Putamen (tissue), 1 donor: ENCODE results near the gene SLC25A23.
"Not testable (repeated sequence)": the region's sequence is repeated elsewhere in the genome, so short reads cannot be mapped to it uniquely, and the experiment has no call there.

Source experiments
- DNase-seq: peaks from one replicate; pipeline ENCODE4 v3.0.0-alpha.2; 2016; ENCODE audit warnings: low spot score

SLC25A23 gene

DNA sequence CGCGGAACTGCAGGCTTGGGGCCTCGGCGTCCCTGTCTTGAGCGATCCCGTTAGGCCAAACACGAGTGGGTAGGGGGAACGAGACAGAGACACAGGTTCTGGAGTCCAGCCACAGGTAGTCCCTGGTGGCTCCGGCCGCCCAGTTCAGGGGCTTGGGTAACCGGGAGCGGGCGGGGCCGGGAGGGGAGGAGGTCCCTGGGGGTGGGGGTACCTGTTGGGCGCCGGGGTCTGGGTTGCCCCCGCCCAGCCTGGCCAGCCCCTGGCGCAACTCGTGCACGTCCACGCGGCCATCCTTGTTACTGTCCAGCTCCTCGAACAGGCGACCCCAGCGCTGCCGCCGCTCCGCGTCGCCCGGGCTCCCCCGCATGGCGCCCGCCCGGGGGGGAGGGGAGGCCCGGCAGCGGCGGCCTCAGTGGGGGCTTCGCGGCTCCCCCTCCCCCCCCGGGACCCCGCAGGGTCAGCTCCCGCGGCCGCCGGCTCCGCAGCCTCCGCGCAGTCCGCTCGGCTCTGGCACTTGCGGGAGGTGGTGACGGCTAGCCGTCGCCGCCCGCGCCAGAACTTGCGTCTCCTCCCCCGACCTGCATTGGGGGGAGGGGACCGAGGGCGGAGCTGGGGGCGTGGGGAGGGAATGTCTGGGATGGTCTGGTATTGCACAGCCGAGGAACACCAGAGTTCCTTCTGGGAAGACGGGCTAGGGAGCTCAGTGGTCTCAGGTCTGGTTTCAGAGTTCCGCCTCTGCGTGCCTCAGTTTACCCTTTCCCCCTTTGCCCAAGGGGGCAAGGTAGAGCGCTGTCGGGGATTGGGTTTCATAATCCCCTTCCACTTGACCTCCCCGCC lies at the start of gene SLC25A23:
Gene SLC25A23, minus strand, starts transcription at position 531 of the 837 bp plus-strand sequence. Its CDS starts 164 bp downstream, at position 367.
- DNase-seq = peak; percentile 79

GRCh38 chr19:6508028-6508771 lies 48.6 kb upstream of the SLC25A23 start:
- DNase-seq = not testable (repeated sequence)

DNA sequence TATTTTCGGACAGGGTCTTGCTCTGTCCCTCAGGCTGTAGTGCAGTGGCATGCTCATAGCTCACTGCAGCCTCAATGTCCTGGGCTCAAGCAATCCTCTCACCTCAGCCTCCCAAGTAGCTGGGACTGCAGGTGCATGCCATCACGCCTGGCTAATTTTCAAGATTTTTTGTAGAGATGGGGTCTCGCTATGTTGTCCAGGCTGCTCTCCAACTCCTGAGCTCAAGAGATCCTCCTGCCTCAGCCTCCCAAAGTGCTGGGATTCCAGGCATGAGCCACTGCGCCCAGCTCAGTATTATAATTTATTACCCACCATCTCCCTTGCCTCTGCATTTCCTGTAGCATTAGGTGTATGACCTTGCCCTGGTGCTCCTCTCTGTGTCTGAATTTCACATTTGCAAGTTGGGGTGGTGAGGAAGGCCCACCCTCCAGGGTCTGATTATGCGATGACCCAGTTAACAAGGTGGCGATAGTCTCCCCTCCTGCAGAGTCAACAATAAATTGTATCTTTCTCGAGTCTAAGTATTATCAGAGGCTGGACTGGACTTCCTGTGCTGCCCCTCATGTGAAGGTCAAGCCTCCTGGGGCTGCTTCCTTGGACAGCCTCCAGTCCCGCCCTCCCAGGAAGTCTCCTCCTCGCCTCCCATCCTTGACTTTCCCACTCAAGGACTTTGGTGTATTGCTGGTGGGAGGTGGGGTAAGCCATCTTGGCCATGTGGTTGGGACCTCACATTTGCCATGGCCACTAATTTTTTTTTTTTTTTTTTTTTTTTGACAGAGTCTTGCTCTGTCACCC lies 44.0 kb upstream of the SLC25A23 start:
- DNase-seq = no peak

- DNase-seq = peak; percentile 91
These were observed 42.4 kb upstream of the SLC25A23 start, which contains the start of gene TUBB4A for GRCh38 chr19:6501740-6502648. TSS of gene TUBB4A (minus strand) at chr19:6502309. CDS start at chr19:6502212, 97 bp downstream.

DNA sequence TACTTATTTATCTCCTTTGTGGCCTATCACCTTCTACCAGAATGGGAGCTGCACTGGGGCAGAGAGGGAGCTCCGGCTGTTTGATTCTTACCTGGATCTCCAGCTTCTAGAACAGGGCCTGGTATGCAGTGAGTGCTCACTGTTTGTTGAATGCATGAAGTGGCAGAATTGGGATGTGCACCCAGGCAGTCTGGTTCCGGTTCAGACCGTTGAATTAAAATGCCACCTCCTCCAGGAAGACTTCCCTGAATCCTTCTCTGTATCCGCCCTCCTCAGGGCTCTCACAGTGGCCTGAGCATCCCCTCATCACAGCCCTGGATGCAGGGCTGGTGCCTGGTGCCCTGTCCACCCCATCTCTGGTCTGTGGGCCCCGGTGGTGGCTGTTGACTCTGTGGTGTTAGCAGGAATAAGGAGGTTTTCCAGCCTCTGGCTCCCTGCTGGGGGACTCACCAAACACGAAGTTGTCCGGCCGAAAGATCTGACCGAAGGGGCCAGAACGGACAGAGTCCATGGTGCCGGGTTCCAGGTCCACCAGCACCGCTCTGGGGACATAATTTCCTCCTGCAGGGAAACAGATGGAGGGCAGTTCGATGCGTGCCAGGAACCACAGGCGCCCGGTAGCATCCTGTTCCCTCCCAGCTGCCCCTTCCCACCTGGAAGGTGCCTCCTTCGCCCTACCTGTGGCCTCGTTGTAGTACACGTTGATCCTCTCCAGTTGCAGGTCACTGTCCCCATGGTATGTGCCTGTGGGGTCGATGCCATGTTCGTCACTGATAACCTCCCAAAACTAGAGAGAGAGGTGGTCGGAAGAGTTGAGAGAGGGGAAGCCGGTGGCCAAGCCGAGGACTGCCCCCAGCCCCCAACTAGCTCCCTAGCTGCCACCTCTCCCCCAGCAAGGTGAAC lies 41.5 kb upstream of the SLC25A23 start:
- DNase-seq = no peak

GRCh38 chr19:6499052-6499790 lies 39.6 kb upstream of the SLC25A23 start:
- DNase-seq = no peak

- DNase-seq = no peak
These were observed 38.9 kb upstream of the SLC25A23 start for GRCh38 chr19:6498294-6499036.

GRCh38 chr19:6495947-6496346 lies 36.4 kb upstream of the SLC25A23 start:
- DNase-seq = no peak

- DNase-seq = no peak
These were observed 34.9 kb upstream of the SLC25A23 start for GRCh38 chr19:6494438-6495036.

DNA sequence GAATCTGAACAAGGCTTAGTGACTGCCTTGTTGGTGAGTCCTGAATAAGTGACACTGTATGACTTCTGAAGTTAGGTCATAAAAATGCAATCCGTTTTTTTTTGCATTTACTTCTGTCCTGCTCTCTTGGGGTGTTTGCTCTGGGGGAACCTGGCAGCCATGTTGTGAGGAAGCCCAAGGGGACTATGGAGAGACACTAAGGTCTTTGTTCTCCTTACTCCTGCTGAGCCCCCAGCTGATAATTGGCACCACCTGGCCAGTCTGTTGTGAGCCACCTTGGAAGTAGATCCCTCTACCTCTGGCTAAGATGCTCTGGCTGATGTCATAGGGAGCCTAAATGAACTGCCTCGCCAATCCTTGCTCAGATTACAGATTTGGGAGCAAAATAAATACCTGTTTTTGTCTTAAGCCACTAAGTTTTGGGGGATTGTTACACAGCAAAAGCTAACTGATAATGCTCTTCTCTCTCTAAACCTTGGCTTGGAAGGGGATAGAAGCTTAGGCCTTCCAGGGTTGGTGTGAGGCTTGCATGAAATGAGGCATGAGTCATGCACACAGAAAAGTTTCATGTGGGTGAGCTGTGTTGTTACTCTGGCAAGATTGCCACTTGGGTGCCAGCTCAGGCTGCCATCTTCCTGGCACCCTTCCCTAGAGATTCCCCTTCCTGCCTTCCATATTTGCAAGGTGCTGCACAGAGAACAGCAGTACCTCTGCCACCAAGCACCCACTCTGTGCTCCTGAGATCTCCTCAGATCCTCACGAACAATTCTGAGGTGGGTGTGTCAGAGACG lies 32.4 kb upstream of the SLC25A23 start:
- peak; percentile 62 for DNase-seq

- DNase-seq = no peak
These were observed 30.5 kb upstream of the SLC25A23 start for GRCh38 chr19:6490134-6490533.

- peak; percentile 79 for DNase-seq
These were observed 29.9 kb upstream of the SLC25A23 start for GRCh38 chr19:6489278-6490061.

DNA sequence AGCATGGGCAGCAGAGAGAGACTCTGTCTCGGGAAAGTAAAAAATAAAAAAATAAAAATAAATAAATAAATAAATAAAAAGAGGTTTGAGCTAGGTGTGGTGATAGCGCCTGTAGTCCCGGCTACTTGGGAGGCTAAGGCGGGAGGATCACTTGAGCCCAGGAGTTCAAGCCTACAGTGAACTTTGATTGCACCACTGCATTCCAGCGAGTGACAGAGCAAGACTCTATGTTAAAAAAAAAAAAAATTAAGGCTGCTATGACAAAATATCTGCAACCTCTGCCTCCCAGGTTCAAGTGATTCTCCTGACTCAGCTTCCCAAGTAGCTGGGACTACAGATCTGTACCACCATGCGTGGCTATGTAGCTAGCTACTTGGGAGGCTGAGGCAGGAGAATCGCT lies 25.2 kb upstream of the SLC25A23 start:
- DNase-seq = no peak

GRCh38 chr19:6484230-6484629 lies 24.6 kb upstream of the SLC25A23 start:
- DNase-seq = no peak

- DNase-seq = no peak
These were observed 23.6 kb upstream of the SLC25A23 start for GRCh38 chr19:6483235-6483634.

- no peak for DNase-seq
These were observed 22.7 kb upstream of the SLC25A23 start for GRCh38 chr19:6482343-6482686.
